Liver (tissue), 9 donors: ENCODE measurements around the gene HACD1. TPM values are rescaled to one million over a fixed set of nuclear protein-coding genes. Genes with fewer than 3 reads are reported as not detected.
"Not testable (repeated sequence)": the region's sequence is repeated elsewhere in the genome, so short reads cannot be mapped to it uniquely, and the experiment has no call there.

Source experiments
- DNase-seq: peaks from one replicate; pipeline ENCODE4 v3.0.0-alpha.2; 2017; ENCODE audit warnings: low spot score
- H3K27ac ChIP-seq, 2 donors: one replicate each; pipeline ENCODE4 v1.7.0; 2013; ENCODE audit warnings: inconsistent platforms in 2 of 2, low read length in 2 of 2, control low read depth in 1 of 2, low read depth in 1 of 2, mild to moderate bottlenecking in 1 of 2
- H3K27me3 ChIP-seq, 4 donors: one replicate each; pipeline versions ENCODE4 v1.6.1 to v1.7.0; 2013; ENCODE audit warnings: low read length in 3 of 4, inconsistent platforms in 1 of 4, mild to moderate bottlenecking in 1 of 4, moderate library complexity in 1 of 4; ENCODE audit not compliant: control insufficient read depth in 4 of 4, insufficient read depth in 4 of 4
- H3K36me3 ChIP-seq, 4 donors: one replicate each; pipeline versions ENCODE4 v1.6.1 to v1.7.0; 2013; ENCODE audit warnings: low read length in 3 of 4, mild to moderate bottlenecking in 3 of 4, low read depth in 1 of 4, moderate library complexity in 1 of 4; ENCODE audit not compliant: control insufficient read depth in 4 of 4, insufficient read depth in 3 of 4
- H3K4me1 ChIP-seq, 4 donors: one replicate each; pipeline versions ENCODE4 v1.6.1 to v1.7.0; 2013; ENCODE audit warnings: low read length in 3 of 4, mild to moderate bottlenecking in 3 of 4, moderate library complexity in 1 of 4; ENCODE audit not compliant: control insufficient read depth in 4 of 4, insufficient read depth in 4 of 4
- H3K4me3 ChIP-seq, 3 donors: one replicate each; pipeline versions ENCODE4 v1.6.1 to v1.7.0; 2013; ENCODE audit warnings: low read length in 3 of 3, control low read depth in 1 of 3, low read depth in 1 of 3, mild to moderate bottlenecking in 1 of 3
- H3K9ac ChIP-seq, 2 donors: one replicate each; pipeline ENCODE4 v1.7.0; 2013; ENCODE audit warnings: low read length in 2 of 2, mild to moderate bottlenecking in 2 of 2, moderate library complexity in 2 of 2, control low read depth in 1 of 2, low read depth in 1 of 2
- H3K9me3 ChIP-seq, 4 donors: one replicate each; pipeline versions ENCODE4 v1.6.1 to v1.7.0; 2013; ENCODE audit warnings: low read length in 3 of 4; ENCODE audit not compliant: control insufficient read depth in 4 of 4
- ATF3 ChIP-seq: IDR thresholded peaks from 2 replicates; pipeline ENCODE4 v1.6.1; 2016; ENCODE audit warnings: antibody characterized with exemption
- CTCF ChIP-seq: fragments of 150-350 bp; IDR thresholded peaks from 2 replicates; pipeline ENCODE4 v1.5.1; 2017; ENCODE audit warnings: improper control_type of control experiment, low read depth, low read length; ENCODE audit not compliant: missing input control
- EGR1 ChIP-seq, 2 donors: IDR thresholded peaks; 2 replicates each; pipeline ENCODE4 v1.6.1; 2016 to 2018; ENCODE audit warnings: antibody characterized with exemption in 2 of 2, low read depth in 2 of 2
- FOXA1 ChIP-seq: IDR thresholded peaks from 2 replicates; pipeline ENCODE4 v1.6.1; 2016; ENCODE audit warnings: antibody characterized with exemption
- FOXA2 ChIP-seq: IDR thresholded peaks from 2 replicates; pipeline ENCODE4 v1.6.1; 2016; ENCODE audit warnings: antibody characterized with exemption
- GABPA ChIP-seq, 2 donors: IDR thresholded peaks in 1 of 2; conservative IDR thresholded peaks in 1 of 2; 2 replicates each; pipeline ENCODE4 v1.6.1; 2016; ENCODE audit warnings: antibody characterized with exemption in 2 of 2, mild to moderate bottlenecking in 1 of 2, moderate library complexity in 1 of 2
- HNF4A ChIP-seq, 2 donors: conservative IDR thresholded peaks; 2 replicates each; pipeline ENCODE4 v1.6.1; 2016; ENCODE audit warnings: antibody characterized with exemption in 2 of 2, mild to moderate bottlenecking in 2 of 2
- HNF4G ChIP-seq: IDR thresholded peaks from 2 replicates; pipeline ENCODE4 v1.6.1; 2016; ENCODE audit warnings: antibody characterized with exemption
- JUND ChIP-seq, 2 donors: IDR thresholded peaks; 2 replicates each; pipeline ENCODE4 v1.6.1; 2016; ENCODE audit warnings: antibody characterized with exemption in 2 of 2
- MAX ChIP-seq: IDR thresholded peaks from 2 replicates; pipeline ENCODE4 v1.6.1; 2016; ENCODE audit warnings: antibody characterized with exemption
- NR2F2 ChIP-seq: IDR thresholded peaks from 2 replicates; pipeline ENCODE4 v1.6.1; 2016; ENCODE audit warnings: antibody characterized with exemption
- RAD21 ChIP-seq, 2 donors: IDR thresholded peaks; 2 replicates each; pipeline ENCODE4 v1.6.1; 2016; ENCODE audit warnings: antibody characterized with exemption in 2 of 2, mild to moderate bottlenecking in 2 of 2
- REST ChIP-seq: IDR thresholded peaks from 2 replicates; pipeline ENCODE4 v1.6.1; 2016; ENCODE audit warnings: antibody characterized with exemption, mild to moderate bottlenecking
- RXRA ChIP-seq, 2 donors: IDR thresholded peaks; 2 replicates each; pipeline ENCODE4 v1.6.1; 2017 to 2018; ENCODE audit warnings: antibody characterized with exemption in 2 of 2, mild to moderate bottlenecking in 1 of 2
- SP1 ChIP-seq: IDR thresholded peaks from 2 replicates; pipeline ENCODE4 v1.6.1; 2018; ENCODE audit warnings: antibody characterized with exemption, mild to moderate bottlenecking
- TAF1 ChIP-seq: conservative IDR thresholded peaks from 2 replicates; pipeline ENCODE4 v1.6.1; 2016; ENCODE audit warnings: antibody characterized with exemption, mild to moderate bottlenecking
- YY1 ChIP-seq: IDR thresholded peaks from 2 replicates; pipeline ENCODE4 v1.6.1; 2016; ENCODE audit warnings: antibody characterized with exemption, mild to moderate bottlenecking
- ZBTB33 ChIP-seq: IDR thresholded peaks from 2 replicates; pipeline ENCODE4 v1.6.1; 2016; ENCODE audit warnings: antibody characterized with exemption
- WGBS: extraction: QIAGEN DNeasy Blood & Tissue Kit; methylation state at CpG from one replicate; pipeline ENCODE4 v1.1.7; 2013; 5-methylcytosine and 5-hydroxymethylcytosine counted together
- polyA plus RNA-seq, 2 donors: library from polyadenylated mRNA; stranded (reverse) in 1 of 2; unstranded in 1 of 2; fragments of 200-250 nt in 1 of 2; fragments of >200 nt in 1 of 2; fragmentation: Nextera tagmentation in 1 of 2; extraction: Ambion mirVana in 1 of 2; gene quantifications; one replicate each; pipeline versions ENCODE4 v1.2.1 to v1.2.3, GENCODE V29; 2013 to 2015
- total RNA-seq, 2 donors: library from RNA; depleted of rRNA; stranded (reverse); fragments of >200 nt; gene quantifications; one replicate each; pipeline ENCODE4 v1.2.3, GENCODE V29; 2014
- donor health status: healthy.
- donor health status: healthy.
- donor health status: healthy.
- donor health status: healthy.
- donor health status: healthy.

HACD1 gene
- total and polyA plus RNA-seq, 4 donors: 1.0 to 7.8 (median 1.7) TPM

GRCh38 chr10:17590969-17591645 is 26.1 kb downstream of the HACD1 start:
- no peaks in the 10 kb centered on the region for H3K27me3 ChIP-seq
- H3K9ac ChIP-seq: no peak overlapping the region
- no peaks in the 10 kb centered on the region for H3K9me3 ChIP-seq
- H3K27ac ChIP-seq: no peak overlapping the region
- H3K4me1 ChIP-seq: no peaks in the 10 kb centered on the region
- H3K4me3 ChIP-seq: no peak overlapping the region
- TF ChIP-seq FOXA1 (no peak), RXRA (IDR thresholded peaks at IDR 0.05) (no peak), NR2F2 (no peak), MAX (no peak), RAD21 (IDR thresholded peaks at IDR 0.05) (no peak), ATF3 (no peak), REST (no peak), SP1 (no peak), HNF4G (no peak), YY1 (no peak), GABPA (IDR thresholded peaks at IDR 0.05 in 1 of 2, conservative IDR thresholded peaks at IDR 0.05 in 1 of 2) (no peak), CTCF (no peak), EGR1 (IDR thresholded peaks at IDR 0.05; ENCODE audit: low read depth in 2 of 2) (no peak), ZBTB33 (no peak), FOXA2 (no peak), TAF1 (no peak), JUND (IDR thresholded peaks at IDR 0.05) (no peak), HNF4A (conservative IDR thresholded peaks at IDR 0.05) (no peak)
- H3K36me3 ChIP-seq: no peaks in the 10 kb centered on the region
- DNase-seq: no peak
- 92% methylated on average over 6 of the region's 6 CpGs for WGBS

GRCh38 chr10:17589316-17589715 is 27.9 kb downstream of the HACD1 start:
- WGBS: 75% methylated on average over 1 of the region's 1 CpG
- not testable (repeated sequence) for H3K9me3 ChIP-seq, H3K27ac ChIP-seq, H3K4me1 ChIP-seq, H3K4me3 ChIP-seq, DNase-seq, H3K36me3 ChIP-seq, H3K9ac ChIP-seq, H3K27me3 ChIP-seq
